Kidney (tissue), 14 donors: ENCODE results near the gene SYNDIG1. TPM values are rescaled to one million over a fixed set of nuclear protein-coding genes. Genes with fewer than 3 reads are reported as not detected.

Source experiments
- DNase-seq, 5 donors: peaks; one replicate each; pipeline ENCODE4 v3.0.0-alpha.2; 2013 to 2020
- FAIRE-seq: peaks from 2 replicates; lab custom pipeline; 2012; peaks lifted over from hg19 to GRCh38; lab: Jason Lieb, UNC
- H3K27ac ChIP-seq, 2 donors: one replicate each; pipeline ENCODE4 v1.7.0; 2013; ENCODE audit warnings: low read depth in 2 of 2, low read length in 2 of 2, inconsistent platforms in 1 of 2
- H3K27me3 ChIP-seq: one replicate; pipeline ENCODE4 v1.7.1; 2013; ENCODE audit warnings: low read length, inconsistent platforms; ENCODE audit not compliant: control insufficient read depth, insufficient read depth
- H3K36me3 ChIP-seq, 3 donors: one replicate each; pipeline versions ENCODE4 v1.7.0 to v1.7.1; 2013; ENCODE audit warnings: low read length in 3 of 3, control low read depth in 1 of 3, inconsistent platforms in 1 of 3; ENCODE audit not compliant: insufficient read depth in 3 of 3, control insufficient read depth in 2 of 3
- H3K4me1 ChIP-seq, 3 donors: one replicate each; pipeline versions ENCODE4 v1.7.0 to v1.7.1; 2013; ENCODE audit warnings: low read length in 3 of 3, inconsistent platforms in 1 of 3, low read depth in 1 of 3; ENCODE audit not compliant: control insufficient read depth in 2 of 3, insufficient read depth in 2 of 3
- H3K4me3 ChIP-seq, 3 donors: one replicate each; pipeline versions ENCODE4 v1.7.0 to v1.8.1; 2013; ENCODE audit warnings: low read length in 3 of 3, control low read depth in 1 of 3, inconsistent platforms in 1 of 3
- H3K9ac ChIP-seq, 3 donors: one replicate each; pipeline versions ENCODE4 v1.7.0 to v1.7.1; 2013; ENCODE audit warnings: low read length in 3 of 3, control low read depth in 1 of 3, inconsistent platforms in 1 of 3
- H3K9me3 ChIP-seq, 3 donors: one replicate each; pipeline versions ENCODE4 v1.7.0 to v1.7.1; 2013; ENCODE audit warnings: low read length in 3 of 3, control low read depth in 1 of 3, inconsistent platforms in 1 of 3; ENCODE audit not compliant: control insufficient read depth in 2 of 3, insufficient read depth in 1 of 3
- CTCF ChIP-seq: IDR thresholded peaks from 3 replicates; pipeline ENCODE4 v1.5.1; 2012; ENCODE audit warnings: mild to moderate bottlenecking, moderate library complexity, borderline replicate concordance; ENCODE audit not compliant: insufficient read depth; ENCODE audit errors: extremely low read depth
- intact Hi-C: fragments of 100-400 bp; cut with DNase I; formaldehyde crosslinking; loops from one replicate; pipeline ENCODE4 v1.11.1; 2022
- polyA plus RNA-seq: library from polyadenylated mRNA; stranded (reverse); fragments of 350-450 nt; fragmentation: Illumina TruSeq; extraction: RNeasy Lipid Tissue Mini Kit (QIAGEN cat#74804); gene quantifications from one replicate; pipeline ENCODE4 v1.2.3, GENCODE V29; 2014; ENCODE audit warnings: low read depth, low replicate concordance; ENCODE audit not compliant: insufficient read depth
- total RNA-seq: library from RNA; stranded (reverse); fragmentation: NEBNext Ultra II Directional; extraction: Animal tissue kit (Norgen Biotek cat#: 25700); gene quantifications from one replicate; pipeline ENCODE4 v1.2.1, GENCODE V29; 2021
- donor health status: control.
- donor health status: control.
- donor health status: control.
- donor health status: control.
- donor health status: control.
- donor health status: DM: yes; HTN: yes; CAD: no.
- donor health status: Normal renal cell carcinoma (clear cell type).

The SYNDIG1 gene
- total and polyA plus RNA-seq, 2 donors from 2014 or later, result 5.4 to 8.2 TPM

DNA sequence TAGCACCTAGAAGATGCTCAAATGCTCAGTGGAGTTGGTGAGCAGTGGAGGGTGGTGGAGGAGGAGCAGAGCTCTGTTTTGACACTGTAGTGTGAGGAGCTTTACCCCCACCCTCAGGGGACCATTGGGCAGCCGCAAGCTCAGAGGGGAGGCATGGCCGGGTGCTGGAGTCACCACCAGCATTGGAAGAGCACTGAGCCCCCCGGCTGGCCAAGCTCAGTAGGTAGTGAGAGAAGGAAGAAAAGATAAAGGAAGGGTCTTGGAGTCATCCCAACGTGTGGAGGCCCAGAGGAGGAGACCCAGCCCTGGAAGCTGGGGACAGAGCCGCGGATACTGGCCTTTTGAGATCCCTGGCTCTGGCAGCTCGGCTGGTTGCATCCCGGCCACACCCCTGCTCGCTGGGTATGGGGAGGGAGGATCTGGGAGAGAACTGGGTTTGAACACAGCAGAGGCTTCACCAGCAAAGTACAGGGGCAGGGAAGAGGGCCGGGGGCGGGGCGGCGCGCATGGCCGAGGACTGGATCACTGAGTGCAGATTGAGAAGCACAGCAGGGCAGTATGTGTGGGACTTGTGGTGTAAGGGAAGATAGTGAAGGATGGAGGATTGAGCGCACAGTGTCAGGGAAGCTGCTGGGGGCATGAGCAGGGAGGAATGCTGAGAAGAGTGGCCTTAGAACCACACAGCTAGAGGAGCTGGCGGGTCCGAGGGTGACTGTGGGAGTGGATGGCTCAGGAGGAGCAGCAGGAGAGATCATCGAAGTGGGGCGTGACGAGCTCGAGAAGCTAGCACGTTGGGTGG lies 24.4 kb downstream of the SYNDIG1 start:
- Histone ChIP-seq H3K36me3 (peaks cover 0 to 4% (median 4%) of the 10 kb centered on the region in 3 donors), H3K4me3 (no peak overlapping the region), H3K9me3 (peaks cover 0 to 2% (median 0%) of the 10 kb centered on the region in 3 donors), H3K27me3 (no peaks in the 10 kb centered on the region), H3K4me1 (peaks cover 0 to 2% (median 0%) of the 10 kb centered on the region in 3 donors), H3K9ac (no peak overlapping the region), H3K27ac (no peak overlapping the region)
- FAIRE-seq (no peak), DNase-seq (no peak)
- TF ChIP-seq CTCF, result no peak
- intact Hi-C loops, result no loop called here

DNA sequence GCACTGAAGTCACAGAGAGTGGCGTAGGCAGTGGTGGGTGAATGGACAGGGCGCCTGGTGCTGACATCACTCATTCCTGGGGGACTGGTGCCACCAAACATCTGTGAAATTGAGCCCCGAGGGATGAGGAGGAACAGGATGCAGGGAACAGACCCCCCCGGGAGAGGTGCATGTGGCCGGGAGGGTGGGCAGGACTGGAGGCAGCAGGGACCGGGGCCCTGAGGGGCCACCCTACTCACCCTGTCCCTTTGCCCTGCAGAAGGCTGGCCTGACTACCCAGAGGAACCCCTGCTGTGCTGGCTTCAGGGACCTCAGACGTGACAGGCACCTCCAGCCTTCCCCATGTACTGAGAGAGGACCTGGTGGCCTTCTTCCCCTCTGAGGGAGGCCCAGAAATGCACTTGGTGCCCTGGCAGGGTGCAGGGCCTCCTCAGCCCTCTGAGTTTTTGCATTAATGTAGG lies 25.1 kb downstream of the SYNDIG1 start:
- Histone ChIP-seq H3K4me3 (no peak overlapping the region), H3K9ac (no peak overlapping the region), H3K4me1 (peaks cover 0 to 2% (median 0%) of the 10 kb centered on the region in 3 donors), H3K36me3 (no peaks in the 10 kb centered on the region), H3K27me3 (no peaks in the 10 kb centered on the region), H3K27ac (no peak overlapping the region), H3K9me3 (no peaks in the 10 kb centered on the region)
- intact Hi-C loops, result no loop called here
- DNase-seq (no peak), FAIRE-seq (no peak)
- TF ChIP-seq CTCF, result no peak

DNA sequence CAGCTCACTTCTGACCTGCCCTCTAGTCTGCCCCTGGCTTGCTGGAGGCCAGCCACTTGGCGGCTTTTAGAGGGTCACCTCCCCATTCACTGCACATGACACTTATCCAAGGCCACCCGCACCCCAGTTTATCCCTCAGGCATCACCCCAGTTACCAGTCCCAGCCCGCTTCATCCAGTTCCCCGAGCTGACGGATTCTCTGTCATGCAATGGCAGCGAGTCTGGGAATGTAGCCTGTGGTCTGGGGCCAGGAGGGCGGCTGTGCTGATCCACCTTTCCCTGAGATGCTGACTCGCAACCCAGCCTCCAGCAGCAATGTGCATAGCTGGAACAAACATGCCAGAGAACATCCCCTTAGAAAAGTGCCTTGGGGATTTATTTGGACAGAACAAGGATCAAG lies 25.8 kb downstream of the SYNDIG1 start:
- H3K36me3 ChIP-seq, result no peaks in the 10 kb centered on the region
- H3K9ac ChIP-seq, result no peak overlapping the region
- H3K27ac ChIP-seq, result no peak overlapping the region
- H3K4me3 ChIP-seq, result no peak overlapping the region
- no peaks in the 10 kb centered on the region for H3K27me3 ChIP-seq
- H3K4me1 ChIP-seq, result peaks cover 0 to 2% (median 0%) of the 10 kb centered on the region in 3 donors
- no peak for DNase-seq
- FAIRE-seq, result no peak
- H3K9me3 ChIP-seq, result no peaks in the 10 kb centered on the region
- TF ChIP-seq CTCF, result no peak
- intact Hi-C loops, result no loop called here
